ENCODE results near the gene NANS. TPM values are rescaled to one million over a fixed set of nuclear protein-coding genes. Genes with fewer than 3 reads are reported as not detected.

NANS gene
- total and polyA plus RNA-seq, 2 of the 8 experiments (the other 6 are each of a cell fraction or from before 2014, with no cell fraction given), result 56.5 to 67.3 TPM

DNA sequence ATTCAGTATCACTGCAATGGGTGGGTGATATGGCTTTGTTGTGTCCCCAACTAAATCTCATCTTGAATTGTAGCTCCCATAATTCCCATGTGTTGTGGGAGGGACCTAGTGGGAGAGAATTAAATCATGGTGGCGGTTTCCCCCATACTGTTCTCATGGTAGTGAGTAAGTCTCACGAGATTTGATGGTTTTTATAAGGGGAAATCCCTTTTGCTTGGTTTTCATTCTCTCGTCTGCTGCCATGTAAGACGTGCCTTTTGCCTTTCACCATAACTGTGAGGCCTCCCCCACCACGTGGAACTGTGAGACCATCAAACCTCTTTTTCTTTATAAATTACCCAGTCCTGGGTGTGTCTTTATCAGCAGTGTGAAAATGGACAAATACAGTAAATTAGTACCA, 9.5 kb upstream of the NANS start:
- CTCF ChIA-PET (ENCODE audit: partially characterized antibody), result interaction anchor here (1.2 to 1.6 kb wide), 4 partner anchors 9 to 157 kb away, joined by 3 to 9 read pairs (median 4); partner anchors contain the start of genes ANP32B and NANS
- POLR2A ChIA-PET (ENCODE audit: partially characterized antibody), result interaction anchor here (1.0 kb wide), 1 partner anchor 10 kb away, joined by 4 read pairs; the partner anchor contains the start of gene NANS
- WGBS, 2 experiments (ENCODE audit: extremely low coverage in 1 of 2, insufficient coverage in 1 of 2, insufficient read length in 1 of 2, insufficient replicate concordance in 2 of 2, low coverage in 1 of 2, low lambda C conversion rate in 2 of 2, missing lambda C conversion rate in 1 of 2), result 84% methylated on average over 5 of the region's 5 CpGs; no CpG with 5 or more reads in 1 of the 2 experiments

More for the DNA sequence above, 9.5 kb upstream of the NANS start:
- H3K14ac ChIP-seq (ENCODE audit: insufficient read length), result no peak overlapping the region
- no peak overlapping the region for H3K4me2 ChIP-seq (ENCODE audit: insufficient read depth in 1 of 2, low read depth in 2 of 2, low read length in 2 of 2)
- no peaks in the 10 kb centered on the region for H3K9me3 ChIP-seq (ENCODE audit: insufficient read depth in 2 of 2, low read depth in 1 of 2, low read length in 1 of 2)
- no peaks in the 10 kb centered on the region for H3K4me1 ChIP-seq (replicated peaks in 1 of 4; ENCODE audit: control insufficient read depth in 3 of 4, insufficient read depth in 4 of 4, low read length in 3 of 4)
- no peak overlapping the region for H2BK5ac ChIP-seq (ENCODE audit: low read depth, low read length)
- H3K9ac ChIP-seq (replicated peaks in 1 of 4; ENCODE audit: extremely low read depth in 1 of 4, low read depth in 3 of 4, low read length in 3 of 4), result no peak overlapping the region
- no peak overlapping the region for H2BK15ac ChIP-seq (ENCODE audit: low read length)
- no peaks in the 10 kb centered on the region for H4K20me1 ChIP-seq (replicated peaks in 1 of 2; ENCODE audit: control insufficient read depth in 1 of 2, insufficient read depth in 2 of 2, low read length in 2 of 2)
- H3K27me3 ChIP-seq (replicated peaks in 1 of 4; ENCODE audit: control insufficient read depth in 3 of 4, extremely low read depth in 1 of 4, insufficient read depth in 3 of 4, low read length in 3 of 4), result no peaks in the 10 kb centered on the region; a peak in 2 of 7 replicates
- no peak overlapping the region for H4K5ac ChIP-seq (ENCODE audit: insufficient read length, low read depth, low read length)
- H2BK20ac ChIP-seq (ENCODE audit: low read length), result no peak overlapping the region
- FAIRE-seq (no peak), DNase-seq (ENCODE audit: low read depth in 1 of 2, low spot score in 2 of 2) (no peak)
- H3K79me2 ChIP-seq (ENCODE audit: control insufficient read depth in 1 of 2, insufficient read depth in 2 of 2, low read length in 2 of 2), result no peaks in the 10 kb centered on the region
- no peak overlapping the region for H3K18ac ChIP-seq (ENCODE audit: extremely low read depth, low read length)
- no peaks in the 10 kb centered on the region for H3K23me2 ChIP-seq (ENCODE audit: low read depth, low read length)
- no peak overlapping the region for H3K56ac ChIP-seq (replicated peaks; ENCODE audit: insufficient read length, low read depth, low read length)
- no peak overlapping the region for H3K23ac ChIP-seq (ENCODE audit: insufficient read length)
- no peak overlapping the region for H3K4me3 ChIP-seq (ENCODE audit: extremely low read depth in 1 of 4, insufficient read depth in 2 of 4, low read depth in 3 of 4, low read length in 4 of 4)
- no peak overlapping the region for H2BK120ac ChIP-seq (replicated peaks; ENCODE audit: low read depth, low read length)
- H4K91ac ChIP-seq (replicated peaks; ENCODE audit: insufficient read length, low read length), result no peak overlapping the region
- no peak overlapping the region for H2AFZ ChIP-seq (ENCODE audit: low read length)
- H3K79me1 ChIP-seq (ENCODE audit: low read depth, low read length), result no peaks in the 10 kb centered on the region
- H3K36me3 ChIP-seq (ENCODE audit: control insufficient read depth in 2 of 4, insufficient read depth in 4 of 4, low read length in 3 of 4), result no peaks in the 10 kb centered on the region
- no peak overlapping the region for H4K8ac ChIP-seq (ENCODE audit: extremely low read depth, insufficient read depth, low read length)
- H2AK5ac ChIP-seq (ENCODE audit: low read depth, low read length), result no peak overlapping the region
- H3K4ac ChIP-seq (replicated peaks; ENCODE audit: insufficient read length, low read depth, low read length), result no peak overlapping the region
- no peak overlapping the region for H3K27ac ChIP-seq (ENCODE audit: low read depth, low read length)
- no peak overlapping the region for H2BK12ac ChIP-seq (ENCODE audit: low read depth, low read length)
